Left ventricle myocardium superior (tissue), 1 donor: ENCODE data around the gene METTL17. TPM values are rescaled to one million over a fixed set of nuclear protein-coding genes. Genes with fewer than 3 reads are reported as not detected.
A peak's percentile ranks its signal among the peaks of the same experiment; 100 is the strongest.
"Not testable (repeated sequence)": the region's sequence is repeated elsewhere in the genome, so short reads cannot be mapped to it uniquely, and the experiment has no call there.

Experiments
- ATAC-seq: fragments of 200-7000 bp; cut with Tn5 transposase; one replicate; pipeline ENCODE4 v1.9.1; 2020; ENCODE audit warnings: mild to moderate bottlenecking, moderate library complexity
- DNase-seq: peaks from one replicate; pipeline ENCODE4 v3.0.0-alpha.2; 2020
- intact Hi-C: fragments of 100-400 bp; cut with micrococcal nuclease; formaldehyde crosslinking; loops from one replicate; pipeline ENCODE4 v1.11.0; 2022
- long read RNA-seq: library from polyadenylated mRNA; unstranded; transcript quantifications from one replicate; pipeline ENCODE4 v2.0.0, GENCODE V29; 2021
- total RNA-seq: library from RNA; stranded (reverse); fragmentation: NEBNext Ultra II Directional; extraction: Animal tissue kit (Norgen Biotek cat#: 25700); gene quantifications from one replicate; pipeline ENCODE4 v1.2.1, GENCODE V29; 2021
- donor health status: DM: no; HTN: yes; CAD: no; lungs with severe emphysema.

METTL17 gene, protein sequence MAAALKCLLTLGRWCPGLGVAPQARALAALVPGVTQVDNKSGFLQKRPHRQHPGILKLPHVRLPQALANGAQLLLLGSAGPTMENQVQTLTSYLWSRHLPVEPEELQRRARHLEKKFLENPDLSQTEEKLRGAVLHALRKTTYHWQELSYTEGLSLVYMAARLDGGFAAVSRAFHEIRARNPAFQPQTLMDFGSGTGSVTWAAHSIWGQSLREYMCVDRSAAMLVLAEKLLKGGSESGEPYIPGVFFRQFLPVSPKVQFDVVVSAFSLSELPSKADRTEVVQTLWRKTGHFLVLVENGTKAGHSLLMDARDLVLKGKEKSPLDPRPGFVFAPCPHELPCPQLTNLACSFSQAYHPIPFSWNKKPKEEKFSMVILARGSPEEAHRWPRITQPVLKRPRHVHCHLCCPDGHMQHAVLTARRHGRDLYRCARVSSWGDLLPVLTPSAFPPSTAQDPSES
- total RNA-seq, result 44.4 TPM
- long read RNA-seq, transcript METTL17-201 (14 exons, 1,749 nt), result major isoform, 53 of 70 reads
- long read RNA-seq, partial matches to known transcripts, result 2 of 70 reads
- long read RNA-seq, other reads (novel, unspliced or antisense), result 7 of 70 reads

DNA sequence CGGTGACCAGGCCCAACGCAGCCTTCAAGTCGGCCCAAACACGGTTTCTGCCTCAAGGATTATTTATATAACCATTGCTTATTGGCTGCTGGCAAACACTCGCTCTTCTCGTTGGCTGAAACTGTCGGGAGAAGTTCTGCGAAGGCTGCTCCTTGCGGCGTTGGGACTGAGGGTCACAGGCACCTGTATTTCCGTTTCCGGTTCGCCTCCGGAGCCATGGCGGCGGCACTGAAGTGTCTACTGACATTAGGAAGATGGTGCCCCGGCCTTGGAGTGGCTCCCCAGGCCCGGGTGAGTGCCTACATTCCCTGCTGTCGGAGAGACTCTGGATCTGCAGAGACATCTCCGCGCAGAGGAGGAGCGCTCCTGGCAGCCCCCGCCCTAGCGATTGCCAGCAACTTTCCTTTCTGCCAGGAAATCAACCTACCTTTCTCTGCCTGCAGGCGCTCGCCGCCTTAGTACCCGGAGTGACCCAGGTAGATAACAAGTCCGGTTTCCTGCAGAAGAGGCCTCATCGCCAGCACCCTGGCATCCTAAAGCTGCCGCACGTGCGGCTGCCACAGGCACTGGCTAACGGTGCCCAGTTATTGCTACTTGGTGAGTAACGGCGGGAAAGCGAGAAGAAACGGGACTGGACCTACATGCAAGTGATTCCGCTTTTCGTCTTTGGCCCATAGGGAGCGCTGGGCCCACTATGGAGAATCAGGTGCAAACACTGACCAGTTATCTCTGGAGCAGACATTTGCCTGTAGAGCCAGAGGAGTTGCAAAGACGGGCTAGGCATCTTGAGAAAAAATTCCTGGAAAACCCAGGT, at the start of gene METTL17:
METTL17 (plus strand) TSS at position 194 of the 814 bp plus-strand sequence; CDS start at position 217, 23 bp downstream.
- DNase-seq (peak; percentile 91), ATAC-seq (peak; percentile 95)
- intact Hi-C loops, result no loop called here

DNA sequence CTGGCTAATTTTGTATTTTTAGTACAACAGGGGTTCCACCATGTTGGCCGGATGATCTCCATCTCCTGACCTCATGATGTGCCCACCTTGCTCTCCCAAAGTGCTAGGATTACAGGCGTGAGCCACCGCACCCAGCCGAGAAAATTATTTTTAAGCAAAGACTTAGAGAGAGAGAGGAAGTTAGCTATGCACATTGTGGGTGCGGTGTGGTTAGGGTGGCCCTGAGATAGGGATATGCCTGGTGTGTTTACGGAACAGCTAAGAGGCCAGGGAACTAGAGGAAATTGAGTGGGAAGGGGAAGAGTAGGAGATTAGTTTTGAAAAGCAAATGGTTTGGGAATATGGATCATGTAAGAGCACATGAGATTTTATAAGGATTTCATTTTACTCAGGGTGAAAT, 44.6 kb upstream of the METTL17 start:
- peak; percentile 36 for ATAC-seq
- intact Hi-C loops, result not testable (repeated sequence)
- DNase-seq, result peak; percentile 32

DNA sequence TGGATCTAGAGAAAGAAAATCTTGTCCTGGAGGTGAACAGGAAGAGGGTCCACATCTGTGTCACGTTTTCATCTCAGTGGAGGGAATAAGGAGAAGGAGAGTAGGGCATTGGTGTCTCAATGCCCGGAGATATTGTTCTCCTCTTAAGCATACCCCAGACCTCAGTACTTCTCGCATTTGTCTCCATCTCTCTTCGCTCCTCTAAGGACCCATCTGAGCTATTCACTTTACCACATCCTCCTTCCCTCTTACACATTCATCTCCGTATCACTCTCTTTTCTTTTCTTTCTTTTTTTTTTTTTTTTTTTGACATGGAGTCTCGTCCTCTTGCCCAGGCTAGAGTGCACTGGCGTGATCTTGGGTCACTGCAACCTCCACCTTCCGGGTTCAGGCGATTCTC, 43.1 kb upstream of the METTL17 start:
- ATAC-seq, intact Hi-C loops: not testable (repeated sequence)

DNA sequence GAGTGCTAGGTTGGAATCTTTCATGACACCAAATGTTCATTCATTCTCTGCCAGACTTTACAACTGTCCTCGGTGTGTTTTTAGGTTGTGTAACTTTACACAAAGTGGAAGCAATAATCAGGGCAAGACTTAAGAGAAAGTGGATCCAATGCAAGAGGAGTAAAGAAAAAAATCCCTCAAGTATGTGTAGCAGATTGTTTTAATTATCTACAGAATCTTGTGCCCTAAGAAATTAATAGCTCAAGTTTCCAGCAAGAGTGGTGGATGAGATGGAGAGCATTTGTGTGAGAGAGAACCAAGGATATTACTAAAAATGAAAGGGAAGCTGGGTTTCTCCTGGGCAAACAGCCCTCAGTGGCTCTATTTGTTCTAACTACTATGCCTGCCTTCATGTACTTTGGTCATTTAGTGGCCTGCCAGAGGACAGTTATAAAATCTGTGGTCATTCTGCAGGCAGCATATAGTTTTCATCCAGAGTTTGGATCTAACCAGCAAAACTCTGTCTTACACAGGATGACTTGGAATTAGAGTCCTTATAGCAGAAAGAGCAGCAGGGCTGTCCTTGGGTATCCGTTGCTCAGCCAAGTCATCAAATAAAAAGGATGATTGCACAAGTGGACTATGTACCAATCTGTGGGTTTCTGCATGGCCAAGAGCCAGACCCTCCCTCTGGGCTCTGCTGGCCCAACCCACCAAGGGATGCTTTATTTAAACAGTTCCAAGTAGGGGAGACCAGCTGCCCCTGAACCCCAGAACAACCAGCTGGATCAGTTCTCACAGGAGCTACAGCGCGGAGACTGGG, 34.8 kb upstream of the METTL17 start, which contains the start of gene RNASE2:
RNASE2 (plus strand) TSS at position 752 of the 802 bp plus-strand sequence. CDS start 285 bp downstream, outside the sequence.
- ATAC-seq, result peak; percentile 55
- DNase-seq, intact Hi-C loops: not testable (repeated sequence)

More for the DNA sequence above, 43.1 kb upstream of the METTL17 start:
- not testable (repeated sequence) for DNase-seq

DNA sequence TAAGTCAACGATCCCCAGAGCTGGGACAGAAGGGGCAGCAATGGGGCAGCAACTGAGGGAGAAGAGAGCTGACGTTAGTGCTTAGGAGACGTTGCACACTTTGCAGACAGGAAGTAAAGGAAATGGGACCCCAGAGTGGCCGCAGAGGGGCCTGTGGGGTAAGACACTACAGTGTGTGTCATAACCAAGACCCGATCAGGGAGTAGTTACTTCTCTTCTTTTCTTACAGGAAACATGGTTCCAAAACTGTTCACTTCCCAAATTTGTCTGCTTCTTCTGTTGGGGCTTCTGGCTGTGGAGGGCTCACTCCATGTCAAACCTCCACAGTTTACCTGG, 34.3 kb upstream of the METTL17 start:
- DNase-seq, intact Hi-C loops: not testable (repeated sequence)
- ATAC-seq, result peak; percentile 20

DNA sequence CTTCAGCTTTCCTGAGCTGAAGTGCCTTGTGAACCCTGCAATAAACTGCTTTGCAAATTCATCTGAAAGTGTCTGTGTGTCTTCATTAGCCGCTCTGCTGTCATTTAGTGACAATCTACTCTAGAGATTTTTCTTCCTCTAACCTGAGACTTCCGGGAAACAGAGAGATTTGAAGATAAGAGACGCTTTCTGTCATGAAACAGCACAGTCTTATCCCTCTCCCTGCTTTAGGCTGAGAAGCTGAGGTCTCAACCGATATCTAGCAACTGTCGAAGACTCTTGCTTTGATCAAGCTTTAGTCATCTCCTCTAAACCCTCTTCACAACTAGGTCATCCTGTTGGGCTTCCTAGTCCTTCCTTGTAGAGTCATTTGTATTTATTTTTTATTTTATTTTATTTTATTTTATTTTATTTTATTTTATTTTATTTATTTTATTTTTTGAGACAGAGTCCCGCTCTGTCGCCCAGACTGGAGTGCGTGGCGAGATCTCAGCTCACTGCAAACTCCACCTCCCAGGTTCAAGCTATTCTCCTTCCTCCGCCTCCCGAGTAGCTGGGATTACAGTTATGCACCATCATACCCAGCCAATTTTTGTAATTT, 33.3 kb upstream of the METTL17 start:
- DNase-seq (no peak), ATAC-seq (no peak)
- intact Hi-C loops, result no loop called here

DNA sequence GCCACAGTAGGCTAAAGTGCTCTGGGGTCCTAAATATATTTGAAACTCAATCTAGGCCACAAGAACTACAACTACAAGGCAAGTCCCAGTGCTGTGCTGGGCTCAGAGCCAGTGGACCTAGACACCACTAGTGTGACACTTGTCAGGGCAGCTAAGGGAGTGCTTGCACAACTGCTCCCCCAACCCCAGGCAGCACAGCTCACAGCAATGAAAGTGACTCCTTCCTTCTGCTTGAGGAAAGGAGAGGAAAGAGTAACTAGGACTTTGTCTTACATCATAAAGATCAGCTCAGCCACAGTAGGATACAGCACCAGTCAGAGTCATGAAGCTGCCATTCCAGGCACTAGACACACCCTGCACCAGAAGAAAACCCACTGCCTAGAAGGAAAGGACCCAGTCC, 30.8 kb upstream of the METTL17 start:
- intact Hi-C loops, ATAC-seq, DNase-seq: not testable (repeated sequence)

DNA sequence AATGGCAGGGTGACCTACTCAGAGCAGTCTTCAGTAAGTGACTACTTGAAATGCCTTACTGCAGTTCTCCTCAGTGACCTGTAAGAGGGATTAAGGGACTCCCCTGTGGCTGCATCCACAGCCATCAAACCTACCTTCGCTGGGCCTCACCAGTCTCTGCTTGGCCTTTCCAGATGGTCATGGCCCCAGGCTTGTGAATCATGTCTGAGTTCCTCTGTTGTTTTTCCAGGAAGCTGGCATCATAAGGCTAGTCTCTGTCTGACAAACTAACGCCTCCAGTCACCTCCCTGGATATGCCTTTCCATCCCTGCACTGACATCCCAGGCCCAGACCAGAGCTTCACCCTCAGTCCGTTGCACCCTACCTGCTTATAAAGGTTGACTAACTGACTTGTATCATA, 20.4 kb upstream of the METTL17 start:
- DNase-seq (no peak), ATAC-seq (no peak)
- intact Hi-C loops, result no loop called here

DNA sequence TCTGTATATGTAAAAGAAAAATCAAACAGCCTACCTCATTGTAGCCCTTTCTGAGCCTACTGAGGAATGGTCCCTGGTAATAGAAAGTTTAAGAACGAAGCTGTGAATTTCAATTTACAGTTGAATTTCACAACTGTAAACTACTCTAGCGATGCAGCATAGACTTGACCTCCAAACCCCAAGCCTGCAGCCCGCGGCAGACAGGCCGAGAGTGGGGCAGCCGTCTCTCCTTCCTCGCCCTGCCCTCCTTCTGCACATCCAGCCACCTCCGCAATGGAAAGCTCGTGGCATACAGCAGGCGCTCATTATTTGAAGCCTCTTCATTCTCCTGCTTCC, 19.2 kb upstream of the METTL17 start:
- ATAC-seq, result peak; percentile 29
- intact Hi-C loops, result no loop called here
- DNase-seq, result no peak

DNA sequence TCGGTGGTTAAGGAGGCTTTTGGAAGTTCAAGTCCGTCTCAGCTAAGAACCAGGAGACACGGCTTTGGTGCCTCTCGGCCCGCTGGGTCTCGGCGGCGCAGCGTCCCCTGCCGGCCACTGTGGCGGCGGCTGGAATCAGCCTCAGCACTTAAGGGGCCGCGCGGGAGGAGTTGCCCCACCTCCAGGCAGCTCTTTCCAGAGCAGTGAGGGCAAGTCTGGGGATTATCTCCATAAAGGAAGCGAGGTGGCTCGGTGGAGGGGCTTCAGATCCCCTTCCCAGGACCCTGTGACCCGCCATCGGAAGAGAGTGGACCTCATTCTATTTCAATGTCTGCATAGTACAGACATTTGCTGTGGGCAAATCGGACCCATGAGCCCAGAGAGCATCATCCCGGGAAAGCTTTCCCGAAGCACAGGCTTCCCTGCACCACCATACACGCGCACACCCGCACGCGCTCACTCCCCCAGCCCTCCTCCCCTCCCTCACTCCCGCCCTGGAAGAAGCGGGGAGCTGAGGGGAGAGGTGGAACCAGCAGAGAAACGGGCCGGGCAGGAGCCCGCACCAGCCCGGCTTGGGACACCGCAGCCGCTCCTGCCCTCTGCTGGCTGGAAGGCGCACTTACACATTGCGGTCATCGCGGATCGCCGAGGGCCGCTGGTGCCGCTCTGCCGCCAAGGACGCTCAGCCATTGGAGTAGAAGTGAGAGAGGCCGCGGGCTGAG, 18.6 kb upstream of the METTL17 start:
- DNase-seq, result peak; percentile 91

DNA sequence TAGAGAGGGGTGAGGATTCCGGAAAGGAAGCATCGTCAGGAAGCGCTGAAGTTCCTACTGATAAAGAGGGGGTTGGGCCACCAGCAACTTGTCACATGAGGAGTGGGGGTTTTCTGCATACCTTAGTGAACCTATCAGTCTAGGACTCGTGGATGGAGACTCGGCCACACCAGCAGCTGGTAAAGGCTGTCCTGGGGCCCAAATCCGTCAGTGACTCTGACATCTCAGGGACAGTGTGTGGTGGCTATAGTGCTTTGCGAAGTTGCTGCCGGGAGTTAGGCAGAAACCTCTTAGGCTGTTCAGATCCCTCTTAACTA, 18.1 kb upstream of the METTL17 start:
- ATAC-seq, result peak; percentile 42
- no peak for DNase-seq
- intact Hi-C loops, result no loop called here

More for the DNA sequence above, 18.6 kb upstream of the METTL17 start:
- intact Hi-C loops, result no loop called here
- peak; percentile 98 for ATAC-seq

DNA sequence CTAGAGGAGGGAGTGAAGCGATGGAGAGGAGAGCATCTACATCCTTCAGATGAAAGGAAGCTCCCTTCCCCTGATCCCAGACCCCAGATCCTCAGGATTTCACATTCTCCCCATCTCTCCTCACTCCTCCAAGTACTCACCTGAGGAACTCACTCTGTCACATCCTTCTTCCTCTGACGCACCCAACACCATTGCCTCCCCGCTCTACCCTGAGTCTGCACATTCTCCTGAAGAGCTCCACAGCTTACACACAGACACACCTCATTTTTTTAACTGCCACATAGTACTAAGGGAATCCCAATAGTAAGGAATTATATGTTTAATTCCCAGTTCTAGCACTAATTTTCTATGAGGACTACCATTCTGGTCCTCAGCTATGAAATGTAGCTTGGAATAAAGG, 16.3 kb upstream of the METTL17 start:
- intact Hi-C loops, result no loop called here
- no peak for ATAC-seq
- no peak for DNase-seq

DNA sequence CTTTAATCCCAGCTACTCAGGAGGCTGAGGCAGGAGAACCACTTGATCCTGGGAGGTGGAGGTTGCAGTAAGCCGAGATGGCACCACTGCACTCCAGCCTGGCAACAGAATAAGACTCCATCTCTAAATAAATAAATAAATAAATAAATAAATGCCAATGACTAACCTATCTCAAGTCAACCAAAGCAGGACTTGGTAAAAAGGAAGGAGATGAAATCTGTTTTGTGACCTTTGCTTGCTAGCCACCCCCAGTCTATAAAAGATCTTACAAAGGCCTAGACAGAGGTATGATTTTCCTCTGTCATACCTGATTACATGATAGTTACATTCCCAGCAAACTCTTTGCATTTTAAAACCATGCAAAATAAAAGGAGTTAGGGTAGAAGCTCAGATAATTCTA, 13.5 kb upstream of the METTL17 start:
- DNase-seq (no peak), ATAC-seq (no peak)
- intact Hi-C loops, result no loop called here

DNA sequence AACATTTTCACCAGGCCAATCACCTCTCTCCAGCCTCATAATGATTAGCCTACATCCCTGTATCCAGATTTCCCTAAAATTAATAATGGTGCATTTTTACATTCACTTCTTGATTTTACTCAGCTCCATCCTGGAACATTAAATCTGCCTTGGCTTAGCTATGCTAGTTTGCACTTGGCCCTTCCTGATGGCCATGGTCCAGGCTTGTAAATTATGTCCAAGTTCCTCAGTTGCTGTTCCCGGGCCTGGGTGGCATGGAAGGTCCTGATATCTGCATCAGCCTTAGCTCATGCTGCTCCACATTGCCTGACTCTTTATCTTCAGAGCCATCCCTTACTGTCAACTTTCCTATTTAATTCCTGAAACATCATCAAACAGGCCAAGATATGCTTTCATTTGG, 11.1 kb upstream of the METTL17 start:
- intact Hi-C loops, result no loop called here
- no peak for DNase-seq
- no peak for ATAC-seq

DNA sequence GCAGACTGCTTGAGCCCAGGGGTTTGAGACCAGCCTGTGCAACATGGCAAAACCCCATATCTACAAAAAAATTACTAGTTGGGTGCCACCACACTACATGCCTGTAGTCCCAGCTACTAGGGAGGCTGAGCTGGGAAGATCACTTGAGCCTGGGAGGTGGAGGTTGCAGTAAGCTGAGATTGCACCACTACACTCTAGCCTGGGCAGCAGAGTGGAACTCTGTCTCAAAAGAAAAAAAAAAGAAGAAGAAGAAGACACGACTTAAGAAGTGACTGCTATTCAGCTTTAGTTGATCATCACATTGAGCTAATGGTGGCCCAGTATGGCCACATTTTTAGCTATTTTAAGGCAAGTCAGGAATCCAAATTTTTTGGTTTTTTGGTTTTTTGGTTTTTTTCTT, 8.9 kb upstream of the METTL17 start:
- DNase-seq (no peak), ATAC-seq (no peak)
- intact Hi-C loops, result no loop called here

DNA sequence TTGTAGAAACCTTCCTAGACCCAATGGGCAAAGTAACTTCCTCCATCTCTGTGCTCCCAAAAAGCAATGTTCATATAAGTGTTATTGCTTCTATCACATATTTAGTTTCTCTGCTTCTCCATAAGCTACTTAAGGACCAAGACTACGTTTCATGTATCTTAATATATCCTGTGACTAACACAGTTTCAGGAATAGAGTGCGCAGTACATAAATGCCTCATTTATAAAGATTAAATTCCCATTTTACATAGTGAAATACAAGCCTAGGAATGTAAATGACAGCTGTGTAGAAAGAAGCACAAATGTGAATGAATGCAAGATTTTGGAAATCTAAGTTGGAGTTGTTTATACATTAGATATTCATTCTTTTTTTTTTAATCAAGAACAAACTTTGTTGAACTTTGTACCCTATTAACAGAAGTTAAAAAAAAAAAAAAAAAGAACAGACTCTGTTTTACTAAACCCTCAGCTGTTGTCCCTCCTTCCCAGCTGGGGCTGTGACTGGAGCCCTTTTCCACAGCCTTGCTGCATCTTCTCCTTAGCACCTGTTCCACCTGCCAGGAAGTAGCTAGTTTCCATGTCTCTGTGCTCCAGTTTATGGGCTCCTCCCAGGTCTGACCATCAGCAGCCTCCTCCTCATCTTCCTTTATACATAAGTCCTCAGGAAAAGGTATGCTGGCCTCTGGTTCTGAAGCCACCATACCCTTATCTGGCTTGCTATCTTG, 7.0 kb upstream of the METTL17 start:
- DNase-seq, result no peak
- intact Hi-C loops, result no loop called here
- no peak for ATAC-seq

DNA sequence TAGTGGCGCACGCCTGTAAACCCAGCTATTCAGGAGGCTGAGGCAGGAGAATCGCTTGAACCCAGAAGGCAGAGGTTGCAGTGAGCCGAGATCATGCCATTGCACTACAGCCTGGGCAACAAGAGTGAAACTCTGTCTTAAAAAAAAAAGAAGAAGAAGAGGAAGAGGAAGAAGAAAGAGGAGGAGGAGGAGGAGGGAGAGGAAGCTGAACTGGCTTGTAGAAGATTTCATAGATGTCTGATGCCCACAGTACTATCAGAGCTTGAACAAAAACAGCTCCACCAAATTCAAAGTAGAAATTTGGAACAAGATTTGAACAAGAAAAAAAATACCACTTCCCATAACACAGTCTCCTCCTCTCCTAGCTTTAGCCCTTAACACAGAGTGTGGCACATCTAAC, 4.1 kb upstream of the METTL17 start:
- ATAC-seq, DNase-seq, intact Hi-C loops: not testable (repeated sequence)

DNA sequence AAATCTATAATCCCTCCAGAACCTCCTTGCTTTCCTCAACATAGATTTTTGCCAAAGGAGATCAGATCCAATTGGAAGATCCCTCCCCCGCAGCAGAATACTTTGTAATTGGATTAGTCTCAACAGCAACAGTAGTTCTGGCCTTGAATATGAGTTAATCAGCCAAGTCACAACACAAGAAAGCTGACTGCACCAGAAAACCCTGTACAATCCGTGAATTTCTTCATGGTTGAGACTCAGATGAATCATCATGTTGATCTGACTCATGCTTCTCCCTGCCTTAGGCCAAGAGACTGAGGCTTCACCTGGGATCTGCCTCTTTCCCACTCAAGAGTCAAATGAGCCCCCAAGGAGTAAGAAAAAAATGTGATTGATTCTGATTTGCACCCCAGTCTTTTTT, 3.0 kb upstream of the METTL17 start:
- ATAC-seq (peak; percentile 44), DNase-seq (no peak)
- intact Hi-C loops, result no loop called here
